SK-N-MC (cell line): Measurements from ENCODE around the gene TOM1L2.

Experiments
- EZH2 ChIP-seq: fragments of 200-600 bp; sonication (generic); IDR thresholded peaks from one replicate; pipeline ENCODE4 v1.6.1; 2017; ENCODE audit warnings: antibody characterized with exemption
- FOXP2 ChIP-seq: optimal IDR thresholded peaks from 2 replicates; pipeline ENCODE3; 2011; ENCODE audit warnings: mild to moderate bottlenecking, moderate library complexity; ENCODE audit not compliant: insufficient read depth; ENCODE audit errors: extremely low read length, control extremely low read depth
- POLR2AphosphoS5 ChIP-seq: IDR thresholded peaks from 2 replicates; pipeline ENCODE4 v1.6.1; 2012; ENCODE audit warnings: mild to moderate bottlenecking, low read depth, low read length, borderline replicate concordance

DNA sequence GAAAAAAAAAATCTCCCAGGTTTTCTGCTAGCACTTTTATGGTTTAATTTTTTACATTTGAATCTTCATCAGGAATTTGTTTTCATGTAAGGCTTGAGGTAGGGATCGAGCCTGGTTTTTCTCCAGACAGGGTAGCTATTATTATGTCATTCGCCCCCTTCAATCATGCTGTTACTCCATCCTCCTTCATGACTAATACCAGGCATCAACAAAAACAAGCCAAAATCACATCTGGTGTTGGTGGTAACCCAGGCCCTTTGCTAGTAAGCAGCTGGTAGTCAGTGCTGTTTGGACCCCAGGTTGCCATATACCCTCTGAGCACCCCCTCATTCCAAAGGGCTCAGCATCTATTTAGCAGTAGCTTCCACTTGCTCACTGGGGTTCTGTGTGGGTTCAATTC lies 30.0 kb upstream of the TOM1L2 start:
- TF ChIP-seq EZH2 (no peak), POLR2AphosphoS5 (no peak), FOXP2 (no peak)
